KMS-11 (cell line): Measurements from ENCODE around the gene SPATS2.

Experiments used
- H2AFZ ChIP-seq: fragments of 200-600 bp; sonication (generic); 2 replicates; pipeline ENCODE4 v1.6.1; 2016; ENCODE audit warnings: antibody characterized with exemption, mixed run types, low read depth
- H3K27ac ChIP-seq: fragments of 200-600 bp; sonication (generic); 2 replicates; pipeline ENCODE4 v1.6.1; 2016; ENCODE audit warnings: mild to moderate bottlenecking, mixed run types
- H3K27me3 ChIP-seq: fragments of 200-600 bp; sonication (generic); 2 replicates; pipeline ENCODE4 v1.6.1; 2017; ENCODE audit warnings: mild to moderate bottlenecking, low read depth, mixed run types, moderate library complexity; ENCODE audit not compliant: insufficient read depth
- H3K36me3 ChIP-seq: fragments of 200-600 bp; sonication (generic); 2 replicates; pipeline ENCODE4 v1.6.1; 2017; ENCODE audit warnings: mild to moderate bottlenecking, mixed run types; ENCODE audit not compliant: insufficient read depth
- H3K4me1 ChIP-seq: fragments of 200-600 bp; sonication (generic); 2 replicates; pipeline ENCODE4 v1.6.1; 2016; ENCODE audit warnings: mild to moderate bottlenecking, low read depth, mixed run types; ENCODE audit not compliant: poor library complexity, severe bottlenecking
- H3K4me2 ChIP-seq: fragments of 200-600 bp; sonication (generic); 2 replicates; pipeline ENCODE4 v1.7.0; 2016; ENCODE audit warnings: mild to moderate bottlenecking, mixed run types
- H3K4me3 ChIP-seq: fragments of 200-600 bp; sonication (generic); IDR thresholded peaks from 2 replicates; pipeline ENCODE4 v1.6.1; 2017; ENCODE audit warnings: low read depth, low read length, mixed read lengths; ENCODE audit not compliant: insufficient read depth
- H3K79me2 ChIP-seq: fragments of 200-600 bp; sonication (generic); 2 replicates; pipeline ENCODE4 v1.6.1; 2016; ENCODE audit warnings: low read depth, mixed run types; ENCODE audit not compliant: insufficient read depth
- H3K9ac ChIP-seq: fragments of 200-600 bp; sonication (generic); 2 replicates; pipeline ENCODE4 v1.6.1; 2016; ENCODE audit warnings: mild to moderate bottlenecking, mixed run types
- H4K20me1 ChIP-seq: fragments of 200-600 bp; sonication (generic); 2 replicates; pipeline ENCODE4 v1.6.1; 2016; ENCODE audit warnings: mild to moderate bottlenecking, mixed run types; ENCODE audit not compliant: insufficient read depth
- CTCF ChIP-seq: fragments of 200-600 bp; sonication (generic); conservative IDR thresholded peaks from 2 replicates; pipeline ENCODE4 v1.6.1; 2017; ENCODE audit warnings: low read depth, mild to moderate bottlenecking, antibody characterized with exemption, low read length, moderate library complexity, mixed read lengths

SPATS2 gene

GRCh38 chr12:49413796-49414195 is 46.5 kb downstream of the SPATS2 start:
- Histone ChIP-seq H3K4me2 (no peak overlapping the region), H3K9ac (no peak overlapping the region), H3K4me3 (no peak overlapping the region), H3K36me3 (0 out of 2 replicates have a peak, but pooled peaks cover 3% of the 10 kb centered on the region), H4K20me1 (peaks cover 3% of the 10 kb centered on the region; the same call in 1 of the 2 replicates), H3K27me3 (no peaks in the 10 kb centered on the region), H3K4me1 (no peaks in the 10 kb centered on the region), H2AFZ (no peak overlapping the region), H3K79me2 (peaks cover 36% of the 10 kb centered on the region; the same call in 1 of the 2 replicates), H3K27ac (no peak overlapping the region)
- no peak for TF ChIP-seq CTCF

GRCh38 chr12:49414364-49414763 is 47.1 kb downstream of the SPATS2 start:
- no peak overlapping the region for H2AFZ ChIP-seq
- no peaks in the 10 kb centered on the region for H3K27me3 ChIP-seq
- H3K27ac ChIP-seq = no peak overlapping the region
- TF ChIP-seq CTCF = no peak
- no peaks in the 10 kb centered on the region for H3K4me1 ChIP-seq
- H3K9ac ChIP-seq = no peak overlapping the region
- no peak overlapping the region for H3K4me3 ChIP-seq
- H3K79me2 ChIP-seq = peaks cover 33% of the 10 kb centered on the region; the same call in 1 of the 2 replicates
- no peak overlapping the region for H3K4me2 ChIP-seq
- H3K36me3 ChIP-seq = no peaks in the 10 kb centered on the region
- no peaks in the 10 kb centered on the region; the same call in 1 of the 2 replicates for H4K20me1 ChIP-seq

- no peak overlapping the region for H3K27ac ChIP-seq
- no peak overlapping the region for H3K9ac ChIP-seq
- no peaks in the 10 kb centered on the region; the same call in 1 of the 2 replicates for H4K20me1 ChIP-seq
- no peak overlapping the region for H3K4me3 ChIP-seq
- H3K4me2 ChIP-seq = no peak overlapping the region
- H3K79me2 ChIP-seq = peaks cover 28% of the 10 kb centered on the region; the same call in 1 of the 2 replicates
- H3K36me3 ChIP-seq = no peaks in the 10 kb centered on the region
- no peak for TF ChIP-seq CTCF
- no peaks in the 10 kb centered on the region for H3K4me1 ChIP-seq
- H2AFZ ChIP-seq = no peak overlapping the region
- H3K27me3 ChIP-seq = no peaks in the 10 kb centered on the region
Measured at GRCh38 chr12:49415521-49415970, 48.3 kb downstream of the SPATS2 start.

GRCh38 chr12:49416892-49417291 is 49.6 kb downstream of the SPATS2 start:
- H3K36me3 ChIP-seq = no peaks in the 10 kb centered on the region
- peaks cover under 1% of the 10 kb centered on the region for H3K4me1 ChIP-seq
- peaks cover 28% of the 10 kb centered on the region; the same call in 1 of the 2 replicates for H3K79me2 ChIP-seq
- no peaks in the 10 kb centered on the region; the same call in 1 of the 2 replicates for H4K20me1 ChIP-seq
- H3K27ac ChIP-seq = no peak overlapping the region
- H2AFZ ChIP-seq = no peak overlapping the region
- H3K4me3 ChIP-seq = no peak overlapping the region
- no peak for TF ChIP-seq CTCF
- no peak overlapping the region for H3K4me2 ChIP-seq
- no peaks in the 10 kb centered on the region for H3K27me3 ChIP-seq
- no peak overlapping the region for H3K9ac ChIP-seq
